ENCODE results near the gene PLEKHM3.

GRCh38 chr2:207934720-207935119, 90.6 kb downstream of the PLEKHM3 start:
- no peak for TF ChIP-seq CTCF (IDR thresholded peaks at IDR 0.05)
- TF ChIP-seq POLR2A (IDR thresholded peaks at IDR 0.05) = no peak
- no peak for TF ChIP-seq EP300 (IDR thresholded peaks at IDR 0.05)
- no peak for TF ChIP-seq POLR2AphosphoS5 (IDR thresholded peaks at IDR 0.05)
